ENCODE data around the gene GNG12.

The GNG12 gene

GRCh38 chr1:67853704-67854103 lies 20.4 kb upstream of the GNG12 start:
- H3K4me3 ChIP-seq (ENCODE audit: low read length) = no peak overlapping the region
- TF ChIP-seq CTCF (conservative IDR thresholded peaks at IDR 0.05; ENCODE audit: low read depth, low read length) = peak; percentile 98
- DNase-seq (ENCODE audit: low read depth) = no peak

GRCh38 chr1:67851800-67852199 lies 18.5 kb upstream of the GNG12 start:
- no peak for DNase-seq (ENCODE audit: low read depth)
- TF ChIP-seq CTCF (conservative IDR thresholded peaks at IDR 0.05; ENCODE audit: low read depth, low read length) = no peak
- no peak overlapping the region for H3K4me3 ChIP-seq (ENCODE audit: low read length)

- peak; percentile 93 for DNase-seq (ENCODE audit: low read depth)
- no peak overlapping the region for H3K4me3 ChIP-seq (ENCODE audit: low read length)
- TF ChIP-seq CTCF (conservative IDR thresholded peaks at IDR 0.05; ENCODE audit: low read depth, low read length) = no peak
These were observed 17.4 kb upstream of the GNG12 start for GRCh38 chr1:67850611-67851075.

GRCh38 chr1:67850151-67850551 lies 16.9 kb upstream of the GNG12 start:
- peak; percentile 53 for TF ChIP-seq CTCF (conservative IDR thresholded peaks at IDR 0.05; ENCODE audit: low read depth, low read length)
- no peak overlapping the region for H3K4me3 ChIP-seq (ENCODE audit: low read length)
- no peak for DNase-seq (ENCODE audit: low read depth)

- peak; percentile 59 for DNase-seq (ENCODE audit: low read depth)
- H3K4me3 ChIP-seq (ENCODE audit: low read length) = no peak overlapping the region
- no peak for TF ChIP-seq CTCF (conservative IDR thresholded peaks at IDR 0.05; ENCODE audit: low read depth, low read length)
These were observed 14.2 kb upstream of the GNG12 start for GRCh38 chr1:67847466-67847865.

- H3K4me3 ChIP-seq (ENCODE audit: low read length) = no peak overlapping the region
- TF ChIP-seq CTCF (conservative IDR thresholded peaks at IDR 0.05; ENCODE audit: low read depth, low read length) = no peak
- DNase-seq (ENCODE audit: low read depth) = no peak
These were observed 13.3 kb upstream of the GNG12 start for GRCh38 chr1:67846538-67846937.

GRCh38 chr1:67844988-67845387 lies 11.7 kb upstream of the GNG12 start:
- no peak overlapping the region for H3K4me3 ChIP-seq (ENCODE audit: low read length)
- no peak for DNase-seq (ENCODE audit: low read depth)
- no peak for TF ChIP-seq CTCF (conservative IDR thresholded peaks at IDR 0.05; ENCODE audit: low read depth, low read length)

All from retinal pigment epithelial cell (primary cell).